Activated CD8-positive, alpha-beta memory T cell treated with anti-CD3 and anti-CD28 coated beads for 4 hours (primary cell): Measurements from ENCODE around the gene ACTL7B.
"Not testable (repeated sequence)": the region's sequence is repeated elsewhere in the genome, so short reads cannot be mapped to it uniquely, and the experiment has no call there.

Source experiments
- DNase-seq, 2 donors: peaks; one replicate each; pipeline ENCODE4 v3.0.0-alpha.2; 2020; ENCODE audit warnings: low read depth in 2 of 2

The ACTL7B gene

GRCh38 chr9:108855888-108856287, at the start of gene ACTL7B:
Gene ACTL7B (minus strand): TSS chr9:108855986. CDS start chr9:108855930, 56 bp downstream.
- DNase-seq = no peak

GRCh38 chr9:108905494-108905893, 49.7 kb upstream of the ACTL7B start:
- DNase-seq = no peak

GRCh38 chr9:108904161-108904560, 48.4 kb upstream of the ACTL7B start:
- no peak for DNase-seq

GRCh38 chr9:108903420-108904103, 47.8 kb upstream of the ACTL7B start:
- DNase-seq = no peak

- DNase-seq = no peak
Measured at GRCh38 chr9:108900176-108900575, 44.4 kb upstream of the ACTL7B start.

- DNase-seq = not testable (repeated sequence)
Measured at GRCh38 chr9:108899023-108899695, 43.4 kb upstream of the ACTL7B start.

GRCh38 chr9:108897324-108898096, 41.7 kb upstream of the ACTL7B start:
- no peak for DNase-seq

- no peak for DNase-seq
Measured at GRCh38 chr9:108894225-108894997, 38.6 kb upstream of the ACTL7B start.

- no peak for DNase-seq
Measured at GRCh38 chr9:108889649-108890067, 33.9 kb upstream of the ACTL7B start.

GRCh38 chr9:108886594-108887271, 30.9 kb upstream of the ACTL7B start:
- not testable (repeated sequence) for DNase-seq

GRCh38 chr9:108885643-108886348, 30.0 kb upstream of the ACTL7B start:
- no peak for DNase-seq

GRCh38 chr9:108884701-108885100, 28.9 kb upstream of the ACTL7B start:
- DNase-seq = no peak

GRCh38 chr9:108883085-108883484, 27.3 kb upstream of the ACTL7B start:
- no peak for DNase-seq

- DNase-seq = no peak
Measured at GRCh38 chr9:108882052-108882888, 26.5 kb upstream of the ACTL7B start.

GRCh38 chr9:108880738-108881316, 25.0 kb upstream of the ACTL7B start:
- no peak for DNase-seq

GRCh38 chr9:108877524-108877923, 21.7 kb upstream of the ACTL7B start:
- no peak for DNase-seq

GRCh38 chr9:108876425-108876824, 20.6 kb upstream of the ACTL7B start:
- no peak for DNase-seq

GRCh38 chr9:108874058-108874788, 18.4 kb upstream of the ACTL7B start:
- no peak for DNase-seq
